HCT116 (cell line): ENCODE data around the gene RWDD2A. TPM values are rescaled to one million over a fixed set of nuclear protein-coding genes. Genes with fewer than 3 reads are reported as not detected.

Source experiments
- ATAC-seq: fragments of 200-7000 bp; cut with Tn5 transposase; 2 replicates; pipeline ENCODE4 v1.9.1; 2020; ENCODE audit warnings: mild to moderate bottlenecking, moderate library complexity
- BruUV-seq: library from RNA; stranded (reverse); fragments of 400-500 nt; replicated peaks from 2 replicates; lab custom pipeline; 2021; lab: Mats Ljungman, UMichigan
- CTCF ChIA-PET: fragments of 300-600 bp; sonication (Branson Sonifier 250); formaldehyde crosslinking; loops from one replicate; lab custom pipeline; 2021; ENCODE audit warnings: antibody characterized with exemption; lab: Charles Lee
- POLR2A ChIA-PET: fragments of 300-600, 350-600 bp; sonication (Branson Sonifier 250); formaldehyde crosslinking; loops from one replicate; lab custom pipeline; 2021; ENCODE audit warnings: antibody characterized with exemption; lab: Charles Lee
- RAD21 ChIA-PET, 2 experiments: fragments of 300-600 bp; sonication (Branson Sonifier 250); formaldehyde crosslinking; loops; one replicate each; lab custom pipeline; 2023; ENCODE audit warnings: low total read pairs in 2 of 2; ENCODE audit not compliant: uncharacterized antibody in 2 of 2, unreplicated experiment in 2 of 2, low non-redundant PET in 1 of 2; lab: Charles Lee
- DNase-seq: peaks from one replicate; pipeline ENCODE4 v3.0.0-alpha.2; 2010; ENCODE audit warnings: low read depth, low spot score
- H2AFZ ChIP-seq: fragments of 200-600 bp; shearing (Covaris generic), sonication (generic); 2 replicates; pipeline ENCODE4 v1.6.1; 2017; ENCODE audit warnings: low read depth, mixed run types, mixed read lengths, antibody characterized with exemption, low read length; ENCODE audit not compliant: poor library complexity, severe bottlenecking
- H3K27ac ChIP-seq: 2 replicates; pipeline ENCODE4 v1.5.1; 2012; ENCODE audit warnings: low read depth, low read length
- H3K27me3 ChIP-seq: fragments of 200-600 bp; sonication (generic); 2 replicates; pipeline ENCODE4 v1.6.1; 2016; ENCODE audit warnings: mixed run types, low read length, mixed read lengths; ENCODE audit not compliant: insufficient read depth
- H3K36me3 ChIP-seq, 2 experiments: fragments of 200-500 bp in 1 of 2; fragments of 200-600 bp in 1 of 2; sonication (Bioruptor generic) in 1 of 2; sonication (generic) in 1 of 2; 2 replicates each; pipeline versions ENCODE4 v1.5.1 to v1.6.1; 2014 to 2016; ENCODE audit warnings: low read length in 2 of 2, inconsistent platforms in 1 of 2, mixed read lengths in 1 of 2, mixed run types in 1 of 2; ENCODE audit not compliant: insufficient read depth in 2 of 2, control insufficient read depth in 1 of 2
- H3K4me1 ChIP-seq, 2 experiments: fragments of 200-600 bp in 1 of 2; sonication (generic) in 1 of 2; 2 replicates each; pipeline versions ENCODE4 v1.5.1 to v1.6.1; 2012 to 2017; ENCODE audit warnings: low read length in 2 of 2, inconsistent platforms in 1 of 2, mild to moderate bottlenecking in 1 of 2, mixed read lengths in 1 of 2, mixed run types in 1 of 2, moderate library complexity in 1 of 2; ENCODE audit not compliant: insufficient read depth in 2 of 2, control insufficient read depth in 1 of 2
- H3K4me2 ChIP-seq: fragments of 200-600 bp; sonication (generic); 2 replicates; pipeline ENCODE4 v1.6.1; 2017; ENCODE audit warnings: mixed run types, low read length, mixed read lengths
- H3K4me3 ChIP-seq, 2 experiments: fragments of 200-600 bp in 1 of 2; sonication (generic) in 1 of 2; replicated peaks in 1 of 2; 2 replicates each; pipeline ENCODE4 v1.5.1; 2011 to 2016; ENCODE audit warnings: low read length in 2 of 2, control low read depth in 1 of 2, low read depth in 1 of 2, mild to moderate bottlenecking in 1 of 2, mixed read lengths in 1 of 2, mixed run types in 1 of 2
- H3K79me2 ChIP-seq: fragments of 200-600 bp; sonication (generic); 2 replicates; pipeline ENCODE4 v1.6.1; 2017; ENCODE audit warnings: mild to moderate bottlenecking, mixed run types, low read length, moderate library complexity, mixed read lengths; ENCODE audit not compliant: insufficient read depth
- H3K9ac ChIP-seq: fragments of 200-600 bp; sonication (generic); 2 replicates; pipeline ENCODE4 v1.6.1; 2016; ENCODE audit warnings: low read length, mixed read lengths
- H3K9me2 ChIP-seq: fragments of 200-600 bp; sonication (generic), shearing (Covaris generic); 2 replicates; pipeline ENCODE4 v1.6.1; 2017; ENCODE audit warnings: mixed run types, mild to moderate bottlenecking, moderate library complexity; ENCODE audit not compliant: insufficient read depth
- H3K9me3 ChIP-seq, 2 experiments: fragments of 200-500 bp in 1 of 2; fragments of 200-600 bp in 1 of 2; sonication (Bioruptor generic) in 1 of 2; sonication (generic) in 1 of 2; 2 replicates each; pipeline ENCODE4 v1.6.1; 2014 to 2017; ENCODE audit warnings: low read length in 2 of 2, mixed read lengths in 2 of 2, inconsistent platforms in 1 of 2, low read depth in 1 of 2, mild to moderate bottlenecking in 1 of 2, mixed run types in 1 of 2, moderate library complexity in 1 of 2; ENCODE audit not compliant: control insufficient read depth in 1 of 2, insufficient read depth in 1 of 2
- H4K20me1 ChIP-seq: fragments of 200-600 bp; sonication (generic), shearing (Covaris generic); 2 replicates; pipeline ENCODE4 v1.6.1; 2017; ENCODE audit warnings: mixed run types, mild to moderate bottlenecking, moderate library complexity; ENCODE audit not compliant: insufficient read depth
- CEBPB ChIP-seq: IDR thresholded peaks from 2 replicates; pipeline ENCODE4 v1.6.1; 2012; ENCODE audit warnings: low read depth
- ELF1 ChIP-seq: IDR thresholded peaks from 2 replicates; pipeline ENCODE4 v1.6.1; 2012; ENCODE audit warnings: low read depth, borderline replicate concordance
- EZH2 ChIP-seq: fragments of 200-600 bp; sonication (generic); IDR thresholded peaks from 2 replicates; pipeline ENCODE4 v1.6.1; 2017; ENCODE audit warnings: antibody characterized with exemption, mixed run types
- EZH2phosphoT487 ChIP-seq: fragments of 200-600 bp; IDR thresholded peaks from 2 replicates; pipeline ENCODE4 v1.6.1; 2018; ENCODE audit warnings: antibody characterized with exemption, borderline replicate concordance
- FOSL1 ChIP-seq: IDR thresholded peaks from 2 replicates; pipeline ENCODE4 v1.6.1; 2012; ENCODE audit warnings: low read depth
- JUND ChIP-seq: IDR thresholded peaks from 2 replicates; pipeline ENCODE4 v1.6.1; 2012
- MAX ChIP-seq: IDR thresholded peaks from 2 replicates; pipeline ENCODE4 v1.6.1; 2012
- POLR2A ChIP-seq: IDR thresholded peaks from 2 replicates; pipeline ENCODE4 v1.7.0; 2011; ENCODE audit warnings: borderline replicate concordance; ENCODE audit not compliant: insufficient read depth, insufficient read length; ENCODE audit errors: extremely low read depth
- RAD21 ChIP-seq: IDR thresholded peaks from 2 replicates; pipeline ENCODE4 v1.6.1; 2012; ENCODE audit warnings: low read depth, mild to moderate bottlenecking
- SIN3A ChIP-seq: IDR thresholded peaks from 2 replicates; pipeline ENCODE4 v1.6.1; 2012; ENCODE audit warnings: low read depth
- SP1 ChIP-seq: IDR thresholded peaks from 2 replicates; pipeline ENCODE4 v1.6.1; 2012; ENCODE audit warnings: low read depth
- SRF ChIP-seq: IDR thresholded peaks from 2 replicates; pipeline ENCODE4 v1.6.1; 2012; ENCODE audit warnings: low read depth
- TCF7L2 ChIP-seq: IDR thresholded peaks from 2 replicates; pipeline ENCODE4 v1.7.0; 2011; ENCODE audit warnings: borderline replicate concordance, inconsistent platforms; ENCODE audit not compliant: insufficient read depth, insufficient read length; ENCODE audit errors: extremely low read depth
- YY1 ChIP-seq: IDR thresholded peaks from 2 replicates; pipeline ENCODE4 v1.6.1; 2011; ENCODE audit warnings: low read length, low read depth, moderate library complexity, mild to moderate bottlenecking; ENCODE audit not compliant: insufficient replicate concordance; ENCODE audit errors: extremely low read depth
- ZBTB33 ChIP-seq: IDR thresholded peaks from 2 replicates; pipeline ENCODE4 v1.6.1; 2011; ENCODE audit warnings: mild to moderate bottlenecking, low read length, moderate library complexity; ENCODE audit not compliant: insufficient replicate concordance; ENCODE audit errors: extremely low read depth
- ZNF274 ChIP-seq: fragments of 200-500 bp; sonication (Bioruptor generic); IDR thresholded peaks from 2 replicates; pipeline ENCODE4 v1.6.1; 2014; ENCODE audit warnings: mild to moderate bottlenecking, low read depth, low read length, inconsistent platforms
- intact Hi-C: fragments of 100-400 bp; cut with micrococcal nuclease; formaldehyde crosslinking; loops from 2 replicates; pipeline ENCODE4 v1.10.0; 2022
- total RNA-seq: library from RNA; stranded (reverse); gene quantifications from one replicate; pipeline ENCODE4 v1.2.1, GENCODE V29; 2021; ENCODE audit not compliant: unreplicated experiment
- TF ChIP-seq, protein P1 (sequence below): IDR thresholded peaks from 2 replicates; pipeline ENCODE4 v1.6.1; 2012; ENCODE audit warnings: low read depth
- TF ChIP-seq, protein P2 (sequence below): IDR thresholded peaks from 2 replicates; pipeline ENCODE4 v1.6.1; 2012

Gene RWDD2A
- total RNA-seq, 1 experiment from 2014 or later = 3.6 TPM

DNA sequence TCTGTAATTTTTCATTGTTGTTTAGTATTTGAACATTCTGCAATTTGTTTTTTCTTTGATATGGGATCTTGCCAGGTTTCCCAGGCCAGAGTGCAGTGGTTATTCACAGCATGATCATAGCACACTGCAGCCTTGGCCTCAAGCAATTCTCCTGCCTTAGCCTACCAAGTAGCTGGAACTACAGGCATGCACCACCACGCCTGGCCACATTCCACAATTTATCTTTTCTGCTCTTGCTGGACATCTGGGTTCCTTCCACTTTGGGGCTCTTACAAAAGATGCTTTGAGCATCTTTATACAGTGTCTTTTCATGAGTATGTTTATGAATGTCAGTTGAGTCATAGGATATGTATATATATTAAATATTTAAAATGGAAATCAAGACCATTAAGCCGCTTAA lies 42.0 kb upstream of the RWDD2A start (continued):
- TF ChIP-seq ZBTB33 = no peak

GRCh38 chr6:83152913-83153312 lies 40.2 kb upstream of the RWDD2A start:
- TF ChIP-seq ZNF274 (no peak), FOSL1 (no peak), SRF (no peak), MAX (no peak), SP1 (no peak), POLR2A (no peak), ZBTB33 (no peak), EZH2phosphoT487 (no peak), EZH2 (no peak), TCF7L2 (no peak), SIN3A (no peak), YY1 (no peak), ELF1 (no peak), CEBPB (no peak), JUND (no peak), RAD21 (no peak)
- TF ChIP-seq, protein P1, sequence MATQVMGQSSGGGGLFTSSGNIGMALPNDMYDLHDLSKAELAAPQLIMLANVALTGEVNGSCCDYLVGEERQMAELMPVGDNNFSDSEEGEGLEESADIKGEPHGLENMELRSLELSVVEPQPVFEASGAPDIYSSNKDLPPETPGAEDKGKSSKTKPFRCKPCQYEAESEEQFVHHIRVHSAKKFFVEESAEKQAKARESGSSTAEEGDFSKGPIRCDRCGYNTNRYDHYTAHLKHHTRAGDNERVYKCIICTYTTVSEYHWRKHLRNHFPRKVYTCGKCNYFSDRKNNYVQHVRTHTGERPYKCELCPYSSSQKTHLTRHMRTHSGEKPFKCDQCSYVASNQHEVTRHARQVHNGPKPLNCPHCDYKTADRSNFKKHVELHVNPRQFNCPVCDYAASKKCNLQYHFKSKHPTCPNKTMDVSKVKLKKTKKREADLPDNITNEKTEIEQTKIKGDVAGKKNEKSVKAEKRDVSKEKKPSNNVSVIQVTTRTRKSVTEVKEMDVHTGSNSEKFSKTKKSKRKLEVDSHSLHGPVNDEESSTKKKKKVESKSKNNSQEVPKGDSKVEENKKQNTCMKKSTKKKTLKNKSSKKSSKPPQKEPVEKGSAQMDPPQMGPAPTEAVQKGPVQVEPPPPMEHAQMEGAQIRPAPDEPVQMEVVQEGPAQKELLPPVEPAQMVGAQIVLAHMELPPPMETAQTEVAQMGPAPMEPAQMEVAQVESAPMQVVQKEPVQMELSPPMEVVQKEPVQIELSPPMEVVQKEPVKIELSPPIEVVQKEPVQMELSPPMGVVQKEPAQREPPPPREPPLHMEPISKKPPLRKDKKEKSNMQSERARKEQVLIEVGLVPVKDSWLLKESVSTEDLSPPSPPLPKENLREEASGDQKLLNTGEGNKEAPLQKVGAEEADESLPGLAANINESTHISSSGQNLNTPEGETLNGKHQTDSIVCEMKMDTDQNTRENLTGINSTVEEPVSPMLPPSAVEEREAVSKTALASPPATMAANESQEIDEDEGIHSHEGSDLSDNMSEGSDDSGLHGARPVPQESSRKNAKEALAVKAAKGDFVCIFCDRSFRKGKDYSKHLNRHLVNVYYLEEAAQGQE = no peak
- TF ChIP-seq, protein P2, sequence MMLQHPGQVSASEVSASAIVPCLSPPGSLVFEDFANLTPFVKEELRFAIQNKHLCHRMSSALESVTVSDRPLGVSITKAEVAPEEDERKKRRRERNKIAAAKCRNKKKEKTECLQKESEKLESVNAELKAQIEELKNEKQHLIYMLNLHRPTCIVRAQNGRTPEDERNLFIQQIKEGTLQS = no peak
- Histone ChIP-seq H3K27ac (no peak overlapping the region), H3K9me2 (no peaks in the 10 kb centered on the region), H3K4me1 (no peaks in the 10 kb centered on the region), H3K4me2 (no peak overlapping the region), H3K79me2 (no peaks in the 10 kb centered on the region), H3K36me3 (0 out of 4 replicates have a peak, but pooled peaks cover 0 to 3% of the 10 kb centered on the region in 2 experiments), H3K27me3 (no peaks in the 10 kb centered on the region), H3K9ac (no peak overlapping the region), H3K9me3 (no peaks in the 10 kb centered on the region), H4K20me1 (no peaks in the 10 kb centered on the region), H3K4me3 (no peak overlapping the region), H2AFZ (no peak overlapping the region)
- ChIA-PET RAD21 (no interaction called here), CTCF (no interaction called here), POLR2A (no interaction called here)
- no peak for ATAC-seq
- intact Hi-C loops = no loop called here
- no peak for DNase-seq
- no TSS peak for BruUV-seq
